Activated T-cell treated with anti-CD3 and anti-CD28 coated beads, Interleukin-2, amount 50 U/mL, for 4 hours (primary cell): ENCODE measurements around the gene RECQL5. TPM values are rescaled to one million over a fixed set of nuclear protein-coding genes. Genes with fewer than 3 reads are reported as not detected.

Experiments
- ATAC-seq, 2 donors: fragments of 200-7000 bp; cut with Tn5 transposase; one replicate each; pipeline ENCODE4 v1.10.0; 2021
- DNase-seq: peaks from one replicate; pipeline ENCODE4 v3.0.0-alpha.2; 2020
- H3K27me3 Mint-ChIP-seq: one replicate; pipeline ENCODE4 v1.8.0; 2021; ENCODE audit warnings: low read depth, mixed read lengths
- H3K36me3 Mint-ChIP-seq: one replicate; pipeline ENCODE4 v1.8.0; 2022; ENCODE audit warnings: mixed read lengths; ENCODE audit not compliant: insufficient read depth
- H3K4me1 Mint-ChIP-seq: one replicate; pipeline ENCODE4 v1.8.0; 2021; ENCODE audit warnings: low read depth, mixed read lengths
- H3K4me3 Mint-ChIP-seq: one replicate; pipeline ENCODE4 v1.8.0; 2021; ENCODE audit warnings: mild to moderate bottlenecking, moderate library complexity, mixed read lengths
- H3K9me3 Mint-ChIP-seq: one replicate; pipeline ENCODE4 v1.8.0; 2021; ENCODE audit warnings: mixed read lengths
- total RNA-seq, 3 donors: library from RNA; stranded (reverse); gene quantifications; one replicate each; pipeline ENCODE4 v1.2.1, GENCODE V29; 2021

Gene RECQL5
- total RNA-seq, 3 donors from 2014 or later: 20.7 to 26.1 (median 21.8) TPM

DNA sequence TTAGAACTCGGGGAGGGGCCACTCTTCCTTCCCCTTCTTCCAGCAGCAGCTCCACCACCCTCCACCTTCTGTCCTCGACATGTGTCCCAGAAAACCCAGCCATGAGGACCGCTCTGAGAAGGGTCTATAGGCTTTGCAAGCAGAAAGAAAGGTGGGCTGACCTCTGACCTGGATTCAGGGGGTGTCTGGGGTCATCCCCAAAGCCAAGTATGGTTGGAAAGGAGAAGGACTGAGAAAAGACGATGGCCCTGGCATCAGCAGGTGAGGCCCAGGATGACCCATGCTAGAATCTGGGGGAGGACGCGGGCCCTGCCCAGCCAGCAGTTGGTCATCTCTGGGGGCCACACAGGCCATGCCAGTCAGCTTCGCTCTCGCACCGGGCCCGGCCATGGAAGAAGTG is 39.9 kb downstream of the RECQL5 start:
- ATAC-seq (no peak), DNase-seq (no peak)
- no peaks in the 10 kb centered on the region for H3K4me1 Mint-ChIP-seq
- no peak overlapping the region for H3K4me3 Mint-ChIP-seq
- H3K9me3 Mint-ChIP-seq: no peaks in the 10 kb centered on the region
- no peaks in the 10 kb centered on the region for H3K27me3 Mint-ChIP-seq
- no peaks in the 10 kb centered on the region for H3K36me3 Mint-ChIP-seq

DNA sequence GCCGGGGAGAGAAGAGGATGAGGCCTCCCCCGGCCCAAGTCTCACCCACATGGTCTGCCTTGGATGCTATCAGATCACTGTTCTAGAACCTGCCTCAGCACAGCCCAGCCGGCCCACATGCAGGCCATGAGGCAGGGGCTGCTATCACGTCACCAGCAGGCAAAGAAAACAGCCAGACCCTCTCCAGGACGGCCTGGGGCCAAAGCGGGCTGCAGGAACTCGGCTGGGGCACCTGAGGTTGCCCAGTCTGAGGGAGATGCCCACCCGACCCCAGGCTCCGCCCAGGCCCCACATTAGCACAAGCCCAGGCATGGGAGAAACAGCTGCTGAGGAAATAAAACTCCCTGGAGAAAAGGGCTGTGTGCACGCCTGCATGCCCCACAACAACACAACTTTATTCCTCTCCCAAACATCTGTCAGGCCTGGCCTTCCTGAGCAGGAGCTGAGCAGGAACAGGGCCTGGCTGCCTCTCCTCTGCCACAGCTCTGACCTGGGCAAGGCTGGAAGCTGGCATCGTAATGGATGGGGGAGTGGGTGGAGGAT is 40.4 kb downstream of the RECQL5 start:
- H3K9me3 Mint-ChIP-seq: no peaks in the 10 kb centered on the region
- DNase-seq (no peak), ATAC-seq (no peak)
- H3K4me3 Mint-ChIP-seq: no peak overlapping the region
- H3K27me3 Mint-ChIP-seq: no peaks in the 10 kb centered on the region
- no peaks in the 10 kb centered on the region for H3K36me3 Mint-ChIP-seq
- H3K4me1 Mint-ChIP-seq: no peaks in the 10 kb centered on the region

DNA sequence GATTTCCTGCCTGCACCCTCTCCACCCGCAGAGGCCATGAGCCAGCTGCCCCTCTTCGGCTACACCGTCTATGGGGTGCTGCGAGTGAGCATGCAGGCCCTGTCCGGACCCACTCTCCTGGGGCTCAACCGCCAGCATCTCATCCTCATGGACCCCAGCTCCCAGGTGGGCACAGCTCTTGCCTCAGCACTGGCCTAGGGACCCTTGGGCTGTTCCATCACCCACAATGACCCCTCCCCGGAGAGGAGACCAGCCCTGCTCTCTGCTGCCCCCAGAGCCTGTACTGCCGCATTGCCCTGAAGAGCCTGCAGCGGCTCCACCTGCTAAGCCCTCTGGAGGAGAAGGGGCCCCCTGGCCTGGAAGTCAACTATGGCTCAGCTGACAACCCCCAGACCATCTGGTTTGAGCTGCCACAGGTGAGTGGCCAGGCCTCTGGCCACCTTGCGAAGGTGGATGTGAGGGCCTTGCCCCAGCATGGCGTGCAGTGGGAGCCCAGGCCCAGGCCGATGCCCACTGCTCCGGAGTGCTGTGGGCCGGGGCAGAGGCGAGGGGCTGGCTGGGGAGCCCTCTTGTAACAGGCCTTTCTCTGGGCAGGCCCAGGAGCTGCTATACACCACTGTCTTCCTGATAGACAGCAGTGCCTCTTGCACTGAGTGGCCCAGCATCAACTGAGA is 41.0 kb downstream of the RECQL5 start:
- Mint-ChIP-seq H3K36me3 (no peaks in the 10 kb centered on the region), H3K9me3 (no peaks in the 10 kb centered on the region), H3K4me3 (no peak overlapping the region), H3K27me3 (no peaks in the 10 kb centered on the region), H3K4me1 (no peaks in the 10 kb centered on the region)
- no peak for DNase-seq
- ATAC-seq: peak; percentile 57 to 70

DNA sequence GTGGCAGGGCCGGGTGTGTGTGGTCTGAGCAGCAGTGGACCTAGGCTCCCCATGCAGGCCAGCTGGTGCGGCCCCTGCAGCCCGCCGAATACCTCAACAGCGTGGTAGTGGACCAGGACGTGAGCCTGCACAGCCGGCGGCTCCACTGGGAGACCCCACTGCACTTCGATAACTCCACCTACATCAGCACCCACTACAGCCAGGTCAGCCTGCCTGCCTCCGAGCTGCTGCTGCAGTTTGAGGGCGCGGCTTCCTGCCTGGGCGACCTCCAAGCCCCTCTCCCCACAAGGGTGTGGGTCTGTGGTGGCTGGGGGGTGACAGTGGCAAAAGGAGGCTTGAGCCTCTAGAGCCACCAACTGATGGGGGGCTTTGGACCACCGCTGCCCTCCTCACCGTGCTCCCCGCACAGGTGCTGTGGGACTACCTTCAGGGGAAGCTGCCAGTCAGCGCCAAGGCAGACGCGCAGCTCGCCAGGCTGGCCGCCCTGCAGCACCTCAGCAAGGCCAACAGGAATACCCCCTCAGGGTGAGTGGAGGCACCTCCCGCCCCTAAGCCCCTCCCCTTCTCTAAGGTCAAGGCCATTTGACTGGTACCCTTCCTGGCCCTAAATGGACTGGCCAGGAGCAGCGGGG is 42.1 kb downstream of the RECQL5 start:
- Mint-ChIP-seq H3K4me1 (no peaks in the 10 kb centered on the region), H3K4me3 (no peak overlapping the region), H3K36me3 (no peaks in the 10 kb centered on the region), H3K27me3 (no peaks in the 10 kb centered on the region), H3K9me3 (no peaks in the 10 kb centered on the region)
- ATAC-seq (no peak), DNase-seq (no peak)

DNA sequence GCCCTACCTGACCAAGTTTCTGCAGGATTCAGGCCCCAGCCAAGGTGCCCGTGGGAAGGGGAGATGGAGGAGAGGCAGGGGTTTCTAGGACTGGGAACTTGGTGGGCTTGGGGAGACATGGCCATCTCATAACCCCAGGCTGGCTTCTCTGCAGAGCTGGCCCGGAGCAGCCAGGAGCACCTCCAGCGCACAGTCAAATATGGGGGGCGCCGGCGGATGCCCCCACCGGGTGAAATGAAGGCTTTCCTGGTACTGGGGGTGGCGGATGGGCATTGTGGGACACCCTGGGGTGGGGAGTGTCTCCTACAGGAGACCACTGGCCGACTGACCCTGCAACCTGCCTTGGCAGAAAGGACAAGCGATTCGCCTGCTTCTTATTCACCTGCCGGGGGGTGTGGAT is 42.9 kb downstream of the RECQL5 start:
- Mint-ChIP-seq H3K4me3 (no peak overlapping the region), H3K36me3 (no peaks in the 10 kb centered on the region), H3K27me3 (no peaks in the 10 kb centered on the region), H3K9me3 (no peaks in the 10 kb centered on the region), H3K4me1 (no peaks in the 10 kb centered on the region)
- DNase-seq (no peak), ATAC-seq (no peak)

DNA sequence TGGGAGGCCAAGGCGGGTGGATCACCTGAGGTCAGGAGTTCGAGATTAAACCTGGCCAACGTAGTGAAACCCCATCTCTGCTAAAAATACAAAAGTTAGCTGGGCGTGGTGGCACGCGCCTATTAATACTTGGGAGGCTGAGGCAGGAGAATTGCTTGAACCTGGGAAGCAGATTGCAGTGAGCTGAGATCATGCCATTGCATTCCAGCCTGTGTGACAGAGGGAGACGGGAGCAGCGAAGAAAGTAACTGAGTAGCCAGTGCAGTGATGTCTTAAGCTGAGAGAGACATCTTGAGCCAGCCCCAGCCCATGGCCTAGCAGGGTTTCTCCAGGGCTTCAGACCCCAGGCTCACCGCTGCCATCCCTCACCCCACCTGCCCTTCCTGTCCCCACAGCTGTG is 43.6 kb downstream of the RECQL5 start:
- Mint-ChIP-seq H3K9me3 (no peaks in the 10 kb centered on the region), H3K4me1 (no peaks in the 10 kb centered on the region), H3K4me3 (no peak overlapping the region), H3K36me3 (no peaks in the 10 kb centered on the region), H3K27me3 (no peaks in the 10 kb centered on the region)
- no peak for DNase-seq
- ATAC-seq: no peak

DNA sequence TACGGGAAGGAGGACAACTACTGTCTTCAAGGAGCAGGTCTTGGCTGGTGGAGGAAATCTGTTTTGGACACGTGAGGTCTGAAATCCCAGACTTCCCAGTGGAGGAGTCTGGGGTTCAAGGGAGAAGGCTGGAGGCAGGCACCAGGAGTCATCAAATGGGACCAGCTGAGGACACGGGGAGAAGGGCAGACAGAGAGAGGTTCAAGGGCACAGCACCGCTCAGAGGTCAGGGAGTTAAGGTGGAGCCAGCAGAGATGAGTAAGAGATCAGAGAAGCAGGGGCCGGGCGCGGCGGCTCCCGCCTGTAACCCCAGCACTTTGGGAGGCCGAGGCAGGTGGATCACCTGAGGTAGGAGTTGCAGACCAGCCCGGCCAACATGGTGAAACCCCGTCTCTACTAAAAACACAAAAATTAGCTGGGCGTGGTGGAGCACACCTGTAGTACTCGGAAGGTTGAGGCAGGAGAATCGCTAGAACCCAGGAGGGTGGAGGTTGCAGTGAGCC is 44.1 kb downstream of the RECQL5 start:
- Mint-ChIP-seq H3K9me3 (no peaks in the 10 kb centered on the region), H3K4me3 (no peak overlapping the region), H3K4me1 (no peaks in the 10 kb centered on the region), H3K27me3 (no peaks in the 10 kb centered on the region), H3K36me3 (no peaks in the 10 kb centered on the region)
- DNase-seq (no peak), ATAC-seq (no peak)

DNA sequence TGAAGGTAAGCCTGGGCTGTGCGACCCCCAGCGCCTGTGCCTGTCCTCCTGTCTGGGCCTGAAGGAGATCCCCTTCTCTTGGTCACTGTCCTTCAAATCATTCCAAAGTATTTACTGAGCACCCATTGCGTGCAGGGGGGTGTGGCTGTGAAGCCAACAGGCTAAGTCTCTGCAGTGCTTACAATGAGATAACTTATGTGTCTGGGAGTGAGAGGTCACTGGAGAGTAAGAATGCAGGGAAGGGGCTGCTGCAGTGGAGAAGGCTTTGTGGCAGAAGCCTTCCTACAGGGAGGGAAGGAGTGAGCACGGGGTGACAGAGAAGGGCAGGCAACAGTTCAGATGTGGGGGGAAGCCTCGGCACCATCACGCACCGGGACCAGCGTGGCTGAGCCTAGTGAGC is 44.9 kb downstream of the RECQL5 start:
- no peaks in the 10 kb centered on the region for H3K4me1 Mint-ChIP-seq
- no peak for ATAC-seq
- no peaks in the 10 kb centered on the region for H3K9me3 Mint-ChIP-seq
- H3K27me3 Mint-ChIP-seq: no peaks in the 10 kb centered on the region
- DNase-seq: no peak
- H3K4me3 Mint-ChIP-seq: no peak overlapping the region
- H3K36me3 Mint-ChIP-seq: no peaks in the 10 kb centered on the region

DNA sequence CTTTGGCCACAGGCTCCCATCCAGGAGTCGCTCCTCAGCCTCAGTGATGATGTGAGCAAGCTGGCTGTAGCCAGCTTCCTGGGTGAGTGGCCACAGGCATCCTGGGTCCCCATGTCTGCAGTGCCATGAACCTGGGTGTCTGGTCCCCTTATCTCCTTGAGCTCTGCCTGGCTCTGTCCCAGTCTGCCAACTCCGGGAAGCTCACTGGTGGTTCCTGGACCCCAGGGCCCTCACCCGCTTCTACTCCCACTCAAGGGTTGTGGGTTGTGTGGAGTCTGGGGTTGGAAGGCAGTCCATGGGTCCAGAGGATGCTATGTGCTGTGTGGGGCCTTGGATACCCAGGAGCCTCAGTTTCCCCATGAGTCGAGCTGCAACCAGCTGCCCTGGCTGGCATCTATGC is 45.5 kb downstream of the RECQL5 start:
- Mint-ChIP-seq H3K4me1 (no peaks in the 10 kb centered on the region), H3K4me3 (no peak overlapping the region), H3K36me3 (no peaks in the 10 kb centered on the region), H3K27me3 (no peaks in the 10 kb centered on the region), H3K9me3 (no peaks in the 10 kb centered on the region)
- DNase-seq (no peak), ATAC-seq (no peak)

DNA sequence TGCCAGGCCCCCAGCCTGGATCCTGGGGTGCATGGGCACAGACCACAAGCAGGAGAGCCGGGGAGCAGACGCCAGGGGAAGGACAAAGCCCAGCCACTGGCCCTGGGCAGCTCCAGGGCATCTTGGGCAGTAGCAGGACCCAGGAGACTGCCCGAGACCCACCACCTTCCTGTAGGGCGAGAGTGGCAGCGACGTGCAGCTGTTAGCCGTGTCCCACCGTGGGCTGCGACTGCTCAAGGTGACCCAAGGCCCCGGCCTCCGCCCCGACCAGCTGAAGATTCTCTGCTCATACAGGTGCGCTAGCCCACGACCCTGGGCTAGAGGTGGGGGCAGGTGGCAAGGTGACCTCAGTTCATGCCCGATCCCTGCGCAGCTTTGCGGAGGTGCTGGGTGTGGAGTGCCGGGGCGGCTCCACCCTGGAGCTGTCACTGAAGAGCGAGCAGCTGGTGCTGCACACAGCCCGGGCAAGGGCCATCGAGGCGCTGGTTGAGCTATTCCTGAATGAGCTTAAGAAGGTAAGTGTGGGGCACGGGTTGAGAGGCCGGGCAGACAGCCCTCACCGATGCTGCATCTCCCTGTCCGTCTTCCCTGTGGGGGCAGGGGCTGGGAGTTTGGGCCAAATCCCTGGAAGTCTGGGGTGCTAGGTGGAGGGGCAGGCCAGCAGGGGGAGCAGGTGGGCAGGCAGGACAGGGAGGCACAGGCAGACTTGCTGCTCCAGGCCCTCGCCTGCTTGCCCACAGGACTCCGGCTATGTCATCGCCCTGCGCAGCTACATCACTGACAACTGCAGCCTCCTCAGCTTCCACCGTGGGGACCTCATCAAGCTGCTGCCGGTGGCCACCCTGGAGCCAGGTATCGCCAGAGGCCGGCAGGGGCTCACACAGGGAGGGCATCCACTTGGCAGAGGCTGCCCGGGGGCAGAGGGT is 47.2 kb downstream of the RECQL5 start:
- no peak for ATAC-seq
- Mint-ChIP-seq H3K9me3 (no peaks in the 10 kb centered on the region), H3K36me3 (no peaks in the 10 kb centered on the region), H3K4me1 (no peaks in the 10 kb centered on the region), H3K27me3 (no peaks in the 10 kb centered on the region), H3K4me3 (no peak overlapping the region)
- DNase-seq: no peak

DNA sequence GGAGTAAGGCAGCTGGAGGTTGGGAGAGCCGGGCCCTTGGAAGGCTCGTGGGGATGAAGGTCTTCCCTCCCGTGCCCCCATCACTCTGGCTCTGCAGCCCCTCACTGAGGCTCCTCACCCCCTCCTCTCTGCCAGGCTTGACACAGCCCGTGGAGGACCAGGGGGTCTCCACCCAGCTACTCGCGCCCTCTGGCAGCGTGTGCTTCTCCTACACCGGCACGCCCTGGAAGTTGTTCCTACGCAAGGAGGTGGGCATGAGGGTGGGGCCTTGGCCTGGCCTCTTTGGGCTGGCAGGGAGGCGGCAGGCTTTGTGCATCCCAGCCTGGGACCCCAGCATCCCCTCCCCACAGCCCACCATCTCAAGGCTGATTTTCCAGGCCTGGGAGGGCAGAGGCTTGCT is 49.3 kb downstream of the RECQL5 start:
- Mint-ChIP-seq H3K9me3 (no peaks in the 10 kb centered on the region), H3K4me1 (no peaks in the 10 kb centered on the region), H3K36me3 (no peaks in the 10 kb centered on the region), H3K4me3 (no peak overlapping the region), H3K27me3 (no peaks in the 10 kb centered on the region)
- ATAC-seq: no peak
- DNase-seq: no peak

DNA sequence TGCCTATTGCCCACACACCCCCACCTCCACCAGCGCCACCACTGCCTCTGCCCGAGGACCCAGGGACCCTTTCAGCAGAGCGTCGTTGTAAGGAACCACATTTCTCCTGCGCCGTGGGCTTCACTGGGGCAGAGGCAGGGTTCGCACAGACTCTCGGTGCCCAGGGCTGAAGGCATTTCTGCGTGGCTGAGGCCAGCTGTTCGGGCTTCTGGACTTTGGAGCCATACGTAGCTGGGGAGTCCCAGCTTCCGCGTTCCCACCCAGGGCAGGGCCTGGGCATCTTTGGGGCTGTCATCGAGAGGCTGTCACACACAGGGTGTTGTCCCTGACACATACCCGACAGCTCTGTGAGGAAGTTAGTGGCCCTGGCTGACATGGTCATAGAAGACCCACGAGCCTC is 49.7 kb downstream of the RECQL5 start:
- ATAC-seq: no peak
- Mint-ChIP-seq H3K4me3 (no peak overlapping the region), H3K9me3 (no peaks in the 10 kb centered on the region), H3K36me3 (no peaks in the 10 kb centered on the region), H3K4me1 (no peaks in the 10 kb centered on the region), H3K27me3 (no peaks in the 10 kb centered on the region)
- no peak for DNase-seq

DNA sequence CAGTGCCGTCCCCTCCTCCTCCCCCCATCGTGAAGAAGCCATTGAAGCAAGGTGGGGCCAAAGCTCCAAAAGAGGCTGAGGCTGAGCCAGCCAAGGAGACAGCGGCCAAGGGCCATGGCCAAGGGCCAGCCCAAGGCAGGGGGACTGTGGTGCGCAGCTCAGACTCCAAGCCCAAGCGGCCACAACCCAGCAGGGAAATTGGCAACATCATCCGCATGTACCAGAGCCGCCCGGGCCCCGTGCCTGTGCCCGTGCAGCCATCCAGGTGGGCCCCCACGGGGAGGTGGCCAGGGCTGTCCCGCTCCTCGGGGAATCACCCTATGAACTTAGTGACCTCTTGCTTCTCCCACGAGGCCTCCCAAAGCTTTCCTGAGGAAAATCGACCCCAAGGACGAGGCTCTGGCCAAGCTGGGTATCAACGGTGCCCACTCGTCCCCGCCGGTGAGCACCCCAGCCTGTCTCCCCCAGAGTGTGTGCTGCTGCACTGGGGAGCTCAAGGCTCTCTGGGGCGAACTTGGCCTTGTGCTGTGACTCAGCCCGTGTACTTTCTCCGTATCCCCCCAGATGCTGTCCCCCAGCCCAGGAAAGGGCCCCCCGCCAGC is 50.3 kb downstream of the RECQL5 start:
- Mint-ChIP-seq H3K4me3 (no peak overlapping the region), H3K27me3 (no peaks in the 10 kb centered on the region), H3K36me3 (peaks cover 2% of the 10 kb centered on the region), H3K9me3 (no peaks in the 10 kb centered on the region), H3K4me1 (no peaks in the 10 kb centered on the region)
- ATAC-seq (no peak), DNase-seq (no peak)

DNA sequence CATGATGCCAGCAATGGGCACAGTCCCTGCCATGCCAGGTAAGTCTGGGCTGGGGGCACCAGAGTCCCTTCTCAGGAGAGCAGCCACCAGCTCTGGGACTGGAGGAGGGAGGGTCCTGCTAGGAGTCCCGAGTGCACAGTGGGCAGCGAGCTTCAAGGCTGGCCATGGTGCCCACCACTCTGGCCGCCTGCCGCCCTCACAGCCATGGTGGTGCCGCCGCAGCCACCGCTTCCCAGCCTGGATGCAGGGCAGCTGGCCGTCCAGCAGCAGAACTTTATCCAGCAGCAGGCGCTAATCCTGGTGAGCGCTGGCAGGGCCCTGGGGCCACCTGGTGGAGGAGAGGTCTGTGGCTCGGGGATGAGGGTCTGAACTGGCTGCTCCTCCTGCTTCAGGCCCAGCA is 51.7 kb downstream of the RECQL5 start:
- Mint-ChIP-seq H3K36me3 (peaks cover 2% of the 10 kb centered on the region), H3K4me1 (no peaks in the 10 kb centered on the region), H3K9me3 (no peaks in the 10 kb centered on the region), H3K27me3 (no peaks in the 10 kb centered on the region), H3K4me3 (no peak overlapping the region)
- no peak for ATAC-seq
- DNase-seq: no peak
